ENCODE measurements around the gene LRIG1.

LRIG1 gene

GRCh38 chr3:66497288-66497984 lies 3.4 kb downstream of the LRIG1 start:
- Histone ChIP-seq H3K79me2 (ENCODE audit: control insufficient read depth, low read length) (peaks cover 87% of the 10 kb centered on the region), H3K27me3 (ENCODE audit: control insufficient read depth, low read length) (no peaks in the 10 kb centered on the region), H3K4me3 (ENCODE audit: low read length) (peak overlapping the region; percentile 80), H3K9me3 (ENCODE audit: control insufficient read depth, insufficient read depth, low read length) (no peaks in the 10 kb centered on the region), H3F3A (ENCODE audit: control insufficient read depth, insufficient read depth) (peaks cover 29% of the 10 kb centered on the region), H4K20me1 (ENCODE audit: control insufficient read depth, insufficient read depth, low read depth, low read length) (no peaks in the 10 kb centered on the region), H3K9me2 (replicated peaks; ENCODE audit: control insufficient read depth, low read length) (no peaks in the 10 kb centered on the region), H3K4me1 (ENCODE audit: control insufficient read depth, low read length) (peaks cover 62% of the 10 kb centered on the region), H3K27ac (ENCODE audit: low read depth, low read length) (peak overlapping the region; percentile 97), H3K4me2 (ENCODE audit: low read length) (peak overlapping the region; percentile 91), H3K36me3 (ENCODE audit: control insufficient read depth, low read length) (peaks cover 57% of the 10 kb centered on the region)
- TF ChIP-seq EZH2phosphoT487 (IDR thresholded peaks at IDR 0.05; ENCODE audit: borderline replicate concordance, low read length) (no peak), CTCF (IDR thresholded peaks at IDR 0.05; ENCODE audit: low read depth, low read length, poor library complexity, severe bottlenecking) (no peak)

- Histone ChIP-seq H3K4me1 (ENCODE audit: control insufficient read depth, low read length) (peaks cover 66% of the 10 kb centered on the region), H3K36me3 (ENCODE audit: control insufficient read depth, low read length) (peaks cover 61% of the 10 kb centered on the region), H3K27me3 (ENCODE audit: control insufficient read depth, low read length) (no peaks in the 10 kb centered on the region), H3K9me3 (ENCODE audit: control insufficient read depth, insufficient read depth, low read length) (no peaks in the 10 kb centered on the region), H3K4me3 (ENCODE audit: low read length) (peak overlapping the region; percentile 80), H3F3A (ENCODE audit: control insufficient read depth, insufficient read depth) (peaks cover 31% of the 10 kb centered on the region), H3K4me2 (ENCODE audit: low read length) (peak overlapping the region; percentile 91), H3K9me2 (replicated peaks; ENCODE audit: control insufficient read depth, low read length) (no peaks in the 10 kb centered on the region), H3K79me2 (ENCODE audit: control insufficient read depth, low read length) (peaks cover 94% of the 10 kb centered on the region), H4K20me1 (ENCODE audit: control insufficient read depth, insufficient read depth, low read depth, low read length) (no peaks in the 10 kb centered on the region), H3K27ac (ENCODE audit: low read depth, low read length) (peak overlapping the region; percentile 97)
- no peak for TF ChIP-seq EZH2phosphoT487 (IDR thresholded peaks at IDR 0.05; ENCODE audit: borderline replicate concordance, low read length)
- TF ChIP-seq CTCF (IDR thresholded peaks at IDR 0.05; ENCODE audit: low read depth, low read length, poor library complexity, severe bottlenecking), result no peak
Observed at GRCh38 chr3:66496746-66497145, 4.1 kb downstream of the LRIG1 start.

GRCh38 chr3:66496301-66496700 lies 4.5 kb downstream of the LRIG1 start:
- Histone ChIP-seq H3K27me3 (ENCODE audit: control insufficient read depth, low read length) (no peaks in the 10 kb centered on the region), H3K27ac (ENCODE audit: low read depth, low read length) (peak overlapping the region; percentile 97), H3K9me3 (ENCODE audit: control insufficient read depth, insufficient read depth, low read length) (no peaks in the 10 kb centered on the region), H3K4me3 (ENCODE audit: low read length) (peak overlapping the region; percentile 80), H3K4me1 (ENCODE audit: control insufficient read depth, low read length) (peaks cover 66% of the 10 kb centered on the region), H3K4me2 (ENCODE audit: low read length) (peak overlapping the region; percentile 91), H3K9me2 (replicated peaks; ENCODE audit: control insufficient read depth, low read length) (no peaks in the 10 kb centered on the region), H3K36me3 (ENCODE audit: control insufficient read depth, low read length) (peaks cover 61% of the 10 kb centered on the region), H4K20me1 (ENCODE audit: control insufficient read depth, insufficient read depth, low read depth, low read length) (no peaks in the 10 kb centered on the region), H3F3A (ENCODE audit: control insufficient read depth, insufficient read depth) (peaks cover 36% of the 10 kb centered on the region), H3K79me2 (ENCODE audit: control insufficient read depth, low read length) (peaks cover 95% of the 10 kb centered on the region)
- TF ChIP-seq CTCF (IDR thresholded peaks at IDR 0.05; ENCODE audit: low read depth, low read length, poor library complexity, severe bottlenecking) (no peak), EZH2phosphoT487 (IDR thresholded peaks at IDR 0.05; ENCODE audit: borderline replicate concordance, low read length) (no peak)
